HepG2 (cell line): ENCODE results near the gene CFAP97D1. TPM values are rescaled to one million over a fixed set of nuclear protein-coding genes. Genes with fewer than 3 reads are reported as not detected.

Experiments used
- ATAC-seq: fragments of 200-7000 bp; cut with Tn5 transposase; 3 replicates; pipeline ENCODE4 v1.9.1; 2020; ENCODE audit warnings: mild to moderate bottlenecking, moderate library complexity
- BruUV-seq: library from RNA; stranded (reverse); fragments of 400-500 nt; replicated peaks from 2 replicates; lab custom pipeline; 2021; lab: Mats Ljungman, UMichigan
- CTCF ChIA-PET: fragments of 300-600 bp; formaldehyde crosslinking; extraction: SDS; loops from one replicate; lab custom pipeline; 2021; ENCODE audit warnings: low total read pairs, inconsistent platforms, low intra/inter-chr PET ratio; lab: Yijun Ruan, JAX
- POLR2A ChIA-PET: fragments of 350-600 bp; sonication (Branson Sonifier 250); formaldehyde crosslinking; loops from one replicate; lab custom pipeline; 2020; ENCODE audit warnings: antibody characterized with exemption, inconsistent platforms; lab: Yijun Ruan, JAX
- DNase-seq: peaks from one replicate; pipeline ENCODE4 v3.0.0-alpha.2; 2015; ENCODE audit warnings: low spot score
- FAIRE-seq: peaks from 3 replicates; lab custom pipeline; 2011; peaks lifted over from hg19 to GRCh38; lab: Jason Lieb, UNC
- H2AFZ ChIP-seq: one replicate; pipeline ENCODE4 v1.6.1; 2011; ENCODE audit warnings: low read length, inconsistent platforms
- H3K27ac ChIP-seq: fragments of 300-600 bp; 3 replicates; pipeline ENCODE4 v1.8.0; 2011; ENCODE audit warnings: mixed run types, mild to moderate bottlenecking, mixed read lengths, low read length, inconsistent platforms; ENCODE audit not compliant: insufficient read depth; ENCODE audit errors: extremely low read length
- H3K27me3 ChIP-seq, 2 experiments: fragments of 200-600 bp in 1 of 2; 2 replicates in 1 of 2; 3 replicates in 1 of 2; pipeline versions ENCODE4 v1.6.0 to v1.8.0; 2011; ENCODE audit warnings: low read length in 2 of 2, mild to moderate bottlenecking in 2 of 2, moderate library complexity in 2 of 2, inconsistent platforms in 1 of 2; ENCODE audit not compliant: insufficient read depth in 2 of 2, control insufficient read depth in 1 of 2
- H3K36me3 ChIP-seq, 2 experiments: fragments of 200-600 bp in 1 of 2; replicated peaks in 1 of 2; 2 replicates in 1 of 2; 3 replicates in 1 of 2; pipeline versions ENCODE4 v1.5.1 to v1.8.0; 2011; ENCODE audit warnings: low read length in 2 of 2, inconsistent platforms in 1 of 2; ENCODE audit not compliant: insufficient read depth in 2 of 2, control insufficient read depth in 1 of 2
- H3K4me1 ChIP-seq: 2 replicates; pipeline ENCODE4 v1.5.1; 2012; ENCODE audit warnings: low read length, inconsistent platforms; ENCODE audit not compliant: insufficient read depth
- H3K4me2 ChIP-seq: 2 replicates; pipeline ENCODE4 v1.6.0; 2011; ENCODE audit warnings: low read depth, low read length, inconsistent platforms
- H3K4me3 ChIP-seq, 3 experiments: fragments of 200-600 bp in 1 of 3; sonication (generic), shearing (Covaris generic) in 1 of 3; replicated peaks in 1 of 3; 2 replicates each; pipeline ENCODE4 v1.5.1; 2011 to 2016; ENCODE audit warnings: low read length in 3 of 3, inconsistent platforms in 2 of 3, low read depth in 2 of 3, mild to moderate bottlenecking in 2 of 3, control low read depth in 1 of 3, mixed read lengths in 1 of 3; ENCODE audit not compliant: insufficient read depth in 1 of 3
- H3K79me2 ChIP-seq: one replicate; pipeline ENCODE4 v1.6.1; 2011; ENCODE audit warnings: low read length, inconsistent platforms; ENCODE audit not compliant: insufficient read depth
- H3K9ac ChIP-seq: 2 replicates; pipeline ENCODE4 v1.6.0; 2011; ENCODE audit warnings: mild to moderate bottlenecking, low read depth, low read length, inconsistent platforms; ENCODE audit not compliant: insufficient read depth
- H3K9me3 ChIP-seq: 2 replicates; pipeline ENCODE4 v1.5.1; 2012; ENCODE audit warnings: mild to moderate bottlenecking, low read length
- H4K20me1 ChIP-seq: 2 replicates; pipeline ENCODE4 v1.6.0; 2011; ENCODE audit warnings: inconsistent platforms, mild to moderate bottlenecking, low read length, moderate library complexity; ENCODE audit not compliant: insufficient read depth
- E2F5 ChIP-seq: sonication (generic); formaldehyde crosslinking; conservative IDR thresholded peaks from 2 replicates; pipeline ENCODE4 v1.4.0; 2020; ENCODE audit warnings: missing genetic modification reagents
- GMEB1 ChIP-seq: sonication (generic); formaldehyde crosslinking; IDR thresholded peaks from 2 replicates; pipeline ENCODE4 v1.5.1; 2020; ENCODE audit warnings: missing genetic modification reagents, mild to moderate bottlenecking, borderline replicate concordance
- HHEX ChIP-seq: IDR thresholded peaks from 2 replicates; pipeline ENCODE4 v1.6.1; 2016; ENCODE audit warnings: control low read depth
- SAP130 ChIP-seq: IDR thresholded peaks from 2 replicates; pipeline ENCODE4 v1.6.1; 2016; ENCODE audit warnings: low read depth
- ZNF510 ChIP-seq: sonication (generic); formaldehyde crosslinking; IDR thresholded peaks from 2 replicates; pipeline ENCODE4 v1.4.0; 2020; ENCODE audit warnings: low read depth, mild to moderate bottlenecking, missing genetic modification reagents
- ZNF672 ChIP-seq: sonication (generic); formaldehyde crosslinking; IDR thresholded peaks from 2 replicates; pipeline ENCODE4 v1.8.1; 2022; ENCODE audit warnings: missing genetic modification reagents
- ZNF678 ChIP-seq: sonication (generic); formaldehyde crosslinking; IDR thresholded peaks from 2 replicates; pipeline ENCODE4 v1.4.0; 2020; ENCODE audit warnings: mild to moderate bottlenecking, missing genetic modification reagents
- ZSCAN21 ChIP-seq: sonication (generic); formaldehyde crosslinking; IDR thresholded peaks from 2 replicates; pipeline ENCODE4 v1.8.0; 2022; ENCODE audit warnings: mild to moderate bottlenecking, missing genetic modification reagents, moderate library complexity, borderline replicate concordance
- WGBS: methylation state at CpG from one replicate; pipeline ENCODE4 v1.1.6; 2017; ENCODE audit warnings: low lambda C conversion rate; 5-methylcytosine and 5-hydroxymethylcytosine counted together
- in situ Hi-C: cut with HindIII; loops from 2 replicates; pipeline ENCODE4 v1.10.0; 2017; ENCODE audit warnings: low pct_unique_long_range_greater_than_20kb; ENCODE audit not compliant: extremely low pct_ligation_motif_present
- intact Hi-C: fragments of 100-400 bp; cut with micrococcal nuclease; formaldehyde crosslinking; loops from one replicate; pipeline ENCODE4 v1.10.0; 2022; ENCODE audit not compliant: unreplicated experiment
- polyA plus RNA-seq, 8 experiments: library from polyadenylated mRNA; depleted of rRNA in 3 of 8; stranded (reverse) in 7 of 8; unstranded in 1 of 8; fragments of >200 nt; fragmentation: Illumina TruSeq in 4 of 8; extraction: Trizol in 4 of 8; gene quantifications; 2 replicates each; pipeline versions ENCODE4 v1.2.1 to v1.2.3, GENCODE V29; 2011 to 2016; ENCODE audit warnings: low read depth in 4 of 8, missing spikeins in 1 of 8, mixed read lengths in 1 of 8; ENCODE audit not compliant: insufficient read depth in 1 of 8
- total RNA-seq, 5 experiments: library from RNA; depleted of rRNA; stranded (reverse); fragments of >200 nt; fragmentation: Illumina TruSeq; extraction: Trizol; gene quantifications; 2 replicates each; pipeline ENCODE4 v1.2.3, GENCODE V29; 2016; ENCODE audit warnings: low read depth in 1 of 5
- TF ChIP-seq, protein P1 (sequence below): sonication (generic); formaldehyde crosslinking; IDR thresholded peaks from 2 replicates; pipeline ENCODE4 v1.8.1; 2023; ENCODE audit warnings: mild to moderate bottlenecking, inconsistent platforms, moderate library complexity, missing genetic modification reagents, borderline replicate concordance
- TF ChIP-seq, protein P2 (sequence below): sonication (generic); formaldehyde crosslinking; IDR thresholded peaks from 2 replicates; pipeline ENCODE4 v1.4.0; 2020; ENCODE audit warnings: missing genetic modification reagents, borderline replicate concordance
- TF ChIP-seq, protein P3 (sequence below): sonication (generic); formaldehyde crosslinking; IDR thresholded peaks from 2 replicates; pipeline ENCODE4 v1.4.0; 2020; ENCODE audit warnings: missing genetic modification reagents

Gene CFAP97D1
- total and polyA plus RNA-seq, 2 of the 13 experiments (the other 11 are each of a cell fraction or from before 2014, with no cell fraction given), result 0.02 TPM; not detected in 1

- Histone ChIP-seq H4K20me1 (no peaks in the 10 kb centered on the region), H3K4me3 (no peak overlapping the region), H3K27me3 (no peaks in the 10 kb centered on the region), H3K36me3 (no peaks in the 10 kb centered on the region), H2AFZ (no peak overlapping the region), H3K4me1 (no peaks in the 10 kb centered on the region), H3K79me2 (no peaks in the 10 kb centered on the region), H3K27ac (no peak overlapping the region), H3K9me3 (no peaks in the 10 kb centered on the region), H3K9ac (no peak overlapping the region), H3K4me2 (no peak overlapping the region)
- TF ChIP-seq HHEX, result no peak
- no peak for TF ChIP-seq ZNF678 (CRISPR knock-in tag)
- TF ChIP-seq, protein P1, sequence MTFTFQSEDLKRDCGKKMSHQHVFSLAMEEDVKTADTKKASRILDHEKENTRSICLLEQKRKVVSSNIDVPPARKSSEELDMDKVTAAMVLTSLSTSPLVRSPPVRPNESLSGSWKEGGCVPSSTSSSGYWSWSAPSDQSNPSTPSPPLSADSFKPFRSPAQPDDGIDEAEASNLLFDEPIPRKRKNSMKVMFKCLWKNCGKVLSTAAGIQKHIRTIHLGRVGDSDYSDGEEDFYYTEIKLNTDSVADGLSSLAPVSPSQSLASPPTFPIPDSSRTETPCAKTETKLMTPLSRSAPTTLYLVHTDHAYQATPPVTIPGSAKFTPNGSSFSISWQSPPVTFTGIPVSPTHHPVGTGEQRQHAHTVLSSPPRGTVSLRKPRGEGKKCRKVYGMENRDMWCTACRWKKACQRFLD (CRISPR knock-in tag), result no peak
- no peak for TF ChIP-seq GMEB1 (CRISPR knock-in tag)
- TF ChIP-seq ZNF672 (CRISPR knock-in tag), result no peak
- no peak for TF ChIP-seq ZNF510 (CRISPR knock-in tag)
- TF ChIP-seq SAP130, result no peak
- TF ChIP-seq, protein P2, sequence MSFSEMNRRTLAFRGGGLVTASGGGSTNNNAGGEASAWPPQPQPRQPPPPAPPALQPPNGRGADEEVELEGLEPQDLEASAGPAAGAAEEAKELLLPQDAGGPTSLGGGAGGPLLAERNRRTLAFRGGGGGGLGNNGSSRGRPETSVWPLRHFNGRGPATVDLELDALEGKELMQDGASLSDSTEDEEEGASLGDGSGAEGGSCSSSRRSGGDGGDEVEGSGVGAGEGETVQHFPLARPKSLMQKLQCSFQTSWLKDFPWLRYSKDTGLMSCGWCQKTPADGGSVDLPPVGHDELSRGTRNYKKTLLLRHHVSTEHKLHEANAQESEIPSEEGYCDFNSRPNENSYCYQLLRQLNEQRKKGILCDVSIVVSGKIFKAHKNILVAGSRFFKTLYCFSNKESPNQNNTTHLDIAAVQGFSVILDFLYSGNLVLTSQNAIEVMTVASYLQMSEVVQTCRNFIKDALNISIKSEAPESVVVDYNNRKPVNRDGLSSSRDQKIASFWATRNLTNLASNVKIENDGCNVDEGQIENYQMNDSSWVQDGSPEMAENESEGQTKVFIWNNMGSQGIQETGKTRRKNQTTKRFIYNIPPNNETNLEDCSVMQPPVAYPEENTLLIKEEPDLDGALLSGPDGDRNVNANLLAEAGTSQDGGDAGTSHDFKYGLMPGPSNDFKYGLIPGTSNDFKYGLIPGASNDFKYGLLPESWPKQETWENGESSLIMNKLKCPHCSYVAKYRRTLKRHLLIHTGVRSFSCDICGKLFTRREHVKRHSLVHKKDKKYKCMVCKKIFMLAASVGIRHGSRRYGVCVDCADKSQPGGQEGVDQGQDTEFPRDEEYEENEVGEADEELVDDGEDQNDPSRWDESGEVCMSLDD (CRISPR knock-in tag), result no peak
- TF ChIP-seq ZSCAN21, result no peak
- TF ChIP-seq E2F5, result no peak
- TF ChIP-seq, protein P3, sequence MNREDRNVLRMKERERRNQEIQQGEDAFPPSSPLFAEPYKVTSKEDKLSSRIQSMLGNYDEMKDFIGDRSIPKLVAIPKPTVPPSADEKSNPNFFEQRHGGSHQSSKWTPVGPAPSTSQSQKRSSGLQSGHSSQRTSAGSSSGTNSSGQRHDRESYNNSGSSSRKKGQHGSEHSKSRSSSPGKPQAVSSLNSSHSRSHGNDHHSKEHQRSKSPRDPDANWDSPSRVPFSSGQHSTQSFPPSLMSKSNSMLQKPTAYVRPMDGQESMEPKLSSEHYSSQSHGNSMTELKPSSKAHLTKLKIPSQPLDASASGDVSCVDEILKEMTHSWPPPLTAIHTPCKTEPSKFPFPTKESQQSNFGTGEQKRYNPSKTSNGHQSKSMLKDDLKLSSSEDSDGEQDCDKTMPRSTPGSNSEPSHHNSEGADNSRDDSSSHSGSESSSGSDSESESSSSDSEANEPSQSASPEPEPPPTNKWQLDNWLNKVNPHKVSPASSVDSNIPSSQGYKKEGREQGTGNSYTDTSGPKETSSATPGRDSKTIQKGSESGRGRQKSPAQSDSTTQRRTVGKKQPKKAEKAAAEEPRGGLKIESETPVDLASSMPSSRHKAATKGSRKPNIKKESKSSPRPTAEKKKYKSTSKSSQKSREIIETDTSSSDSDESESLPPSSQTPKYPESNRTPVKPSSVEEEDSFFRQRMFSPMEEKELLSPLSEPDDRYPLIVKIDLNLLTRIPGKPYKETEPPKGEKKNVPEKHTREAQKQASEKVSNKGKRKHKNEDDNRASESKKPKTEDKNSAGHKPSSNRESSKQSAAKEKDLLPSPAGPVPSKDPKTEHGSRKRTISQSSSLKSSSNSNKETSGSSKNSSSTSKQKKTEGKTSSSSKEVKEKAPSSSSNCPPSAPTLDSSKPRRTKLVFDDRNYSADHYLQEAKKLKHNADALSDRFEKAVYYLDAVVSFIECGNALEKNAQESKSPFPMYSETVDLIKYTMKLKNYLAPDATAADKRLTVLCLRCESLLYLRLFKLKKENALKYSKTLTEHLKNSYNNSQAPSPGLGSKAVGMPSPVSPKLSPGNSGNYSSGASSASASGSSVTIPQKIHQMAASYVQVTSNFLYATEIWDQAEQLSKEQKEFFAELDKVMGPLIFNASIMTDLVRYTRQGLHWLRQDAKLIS (CRISPR knock-in tag), result no peak
- POLR2A ChIA-PET, result no interaction called here
- 16% methylated on average over 1 of the region's 1 CpG for WGBS
- intact Hi-C loops, result no loop called here
- FAIRE-seq, result no peak
- DNase-seq, result no peak
- ATAC-seq, result no peak
- CTCF ChIA-PET, result no interaction called here
- in situ Hi-C loops, result no loop called here
- no TSS peak for BruUV-seq
These were observed 34.5 kb downstream of the CFAP97D1 start for GRCh38 chr17:43814714-43815113.
